Testis (tissue), 3 donors: ENCODE measurements around the gene TSC22D4. TPM values are rescaled to one million over a fixed set of nuclear protein-coding genes. Genes with fewer than 3 reads are reported as not detected.
A peak's percentile ranks its signal among the peaks of the same experiment; 100 is the strongest.

Experiments
- DNase-seq: peaks from one replicate; pipeline ENCODE4 v3.0.0-alpha.2; 2019
- H3K27ac ChIP-seq, 2 donors: fragments of 200-600 bp; sonication (generic); one replicate each; pipeline ENCODE4 v1.5.1; 2019
- H3K27me3 ChIP-seq: fragments of 200-600 bp; sonication (generic); one replicate; pipeline ENCODE4 v1.5.1; 2019
- H3K36me3 ChIP-seq: fragments of 200-600 bp; sonication (generic); one replicate; pipeline ENCODE4 v1.5.1; 2017; ENCODE audit warnings: low read depth; ENCODE audit errors: missing control alignments
- H3K4me1 ChIP-seq: fragments of 200-600 bp; sonication (generic); one replicate; pipeline ENCODE4 v1.5.1; 2019
- H3K4me3 ChIP-seq, 2 donors: fragments of 200-600 bp; sonication (generic); one replicate each; pipeline ENCODE4 v1.5.1; 2017 to 2019
- H3K9me3 ChIP-seq: fragments of 200-600 bp; sonication (generic); one replicate; pipeline ENCODE4 v1.5.1; 2017
- POLR2A ChIP-seq: fragments of 450-650 bp; IDR thresholded peaks from one replicate; pipeline ENCODE4 v1.6.1; 2017; ENCODE audit warnings: antibody characterized with exemption, mild to moderate bottlenecking, moderate library complexity
- WGBS, 2 donors: methylation state at CpG; one replicate each; pipeline ENCODE4 v1.1.5; 2018; 5-methylcytosine and 5-hydroxymethylcytosine counted together
- intact Hi-C: fragments of 100-400 bp; cut with DNase I; formaldehyde crosslinking; loops from one replicate; pipeline ENCODE4 v1.15.1; 2023; ENCODE audit warnings: low total_unique reads
- polyA plus RNA-seq: library from polyadenylated mRNA; stranded (reverse); fragments of 350-450 nt; fragmentation: Illumina TruSeq; extraction: RNeasy Lipid Tissue Mini Kit (QIAGEN cat#74804); gene quantifications from one replicate; pipeline ENCODE4 v1.2.3, GENCODE V29; 2014; ENCODE audit warnings: low read depth, low replicate concordance; ENCODE audit not compliant: insufficient read depth
- total RNA-seq, 2 donors: library from RNA; depleted of rRNA; stranded (reverse); fragments of >200 nt; gene quantifications; one replicate each; pipeline ENCODE4 v1.2.3, GENCODE V29; 2016
- TF ChIP-seq, protein P1 (sequence below), 3 experiments: fragments of 450-650 bp in 2 of 3; fragments of 200-600 bp in 1 of 3; sonication (generic) in 1 of 3; IDR thresholded peaks; one replicate each; pipeline ENCODE4 v1.5.1; 2016 to 2019; ENCODE audit warnings: antibody characterized with exemption in 3 of 3, mild to moderate bottlenecking in 2 of 3, moderate library complexity in 1 of 3

The TSC22D4 gene
- total and polyA plus RNA-seq, 3 donors from 2014 or later: 57.4 to 165 (median 135) TPM

DNA sequence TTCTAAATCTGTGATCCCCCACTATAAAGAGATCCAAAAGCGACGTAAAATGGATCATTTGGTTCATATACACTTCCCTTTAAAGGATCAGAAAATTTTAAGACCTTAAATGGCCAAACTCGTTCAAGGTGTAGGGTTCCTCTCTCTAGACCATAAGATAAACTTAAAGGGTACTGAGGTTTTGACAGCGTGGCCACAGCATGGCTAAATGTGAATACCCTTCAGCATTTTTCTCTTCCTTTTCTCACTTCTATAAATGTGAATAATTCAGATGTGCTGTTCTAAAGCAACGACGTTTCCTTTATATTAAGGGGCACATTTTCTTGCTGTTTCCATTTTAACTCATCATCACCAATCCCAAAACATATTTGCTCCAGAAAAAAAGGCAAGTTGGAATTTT lies 55.7 kb downstream of the TSC22D4 start:
- WGBS, 2 donors: 75 to 91% methylated on average over 6 of the region's 6 CpGs
- Histone ChIP-seq H3K9me3 (no peaks in the 10 kb centered on the region), H3K27me3 (no peaks in the 10 kb centered on the region), H3K36me3 (no peaks in the 10 kb centered on the region), H3K27ac (no peak overlapping the region), H3K4me1 (no peaks in the 10 kb centered on the region), H3K4me3 (no peak overlapping the region)
- intact Hi-C loops: no loop called here
- TF ChIP-seq, protein P1, sequence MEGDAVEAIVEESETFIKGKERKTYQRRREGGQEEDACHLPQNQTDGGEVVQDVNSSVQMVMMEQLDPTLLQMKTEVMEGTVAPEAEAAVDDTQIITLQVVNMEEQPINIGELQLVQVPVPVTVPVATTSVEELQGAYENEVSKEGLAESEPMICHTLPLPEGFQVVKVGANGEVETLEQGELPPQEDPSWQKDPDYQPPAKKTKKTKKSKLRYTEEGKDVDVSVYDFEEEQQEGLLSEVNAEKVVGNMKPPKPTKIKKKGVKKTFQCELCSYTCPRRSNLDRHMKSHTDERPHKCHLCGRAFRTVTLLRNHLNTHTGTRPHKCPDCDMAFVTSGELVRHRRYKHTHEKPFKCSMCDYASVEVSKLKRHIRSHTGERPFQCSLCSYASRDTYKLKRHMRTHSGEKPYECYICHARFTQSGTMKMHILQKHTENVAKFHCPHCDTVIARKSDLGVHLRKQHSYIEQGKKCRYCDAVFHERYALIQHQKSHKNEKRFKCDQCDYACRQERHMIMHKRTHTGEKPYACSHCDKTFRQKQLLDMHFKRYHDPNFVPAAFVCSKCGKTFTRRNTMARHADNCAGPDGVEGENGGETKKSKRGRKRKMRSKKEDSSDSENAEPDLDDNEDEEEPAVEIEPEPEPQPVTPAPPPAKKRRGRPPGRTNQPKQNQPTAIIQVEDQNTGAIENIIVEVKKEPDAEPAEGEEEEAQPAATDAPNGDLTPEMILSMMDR (IDR thresholded peaks at IDR 0.05): no peak
- TF ChIP-seq POLR2A: no peak
- DNase-seq: no peak

DNA sequence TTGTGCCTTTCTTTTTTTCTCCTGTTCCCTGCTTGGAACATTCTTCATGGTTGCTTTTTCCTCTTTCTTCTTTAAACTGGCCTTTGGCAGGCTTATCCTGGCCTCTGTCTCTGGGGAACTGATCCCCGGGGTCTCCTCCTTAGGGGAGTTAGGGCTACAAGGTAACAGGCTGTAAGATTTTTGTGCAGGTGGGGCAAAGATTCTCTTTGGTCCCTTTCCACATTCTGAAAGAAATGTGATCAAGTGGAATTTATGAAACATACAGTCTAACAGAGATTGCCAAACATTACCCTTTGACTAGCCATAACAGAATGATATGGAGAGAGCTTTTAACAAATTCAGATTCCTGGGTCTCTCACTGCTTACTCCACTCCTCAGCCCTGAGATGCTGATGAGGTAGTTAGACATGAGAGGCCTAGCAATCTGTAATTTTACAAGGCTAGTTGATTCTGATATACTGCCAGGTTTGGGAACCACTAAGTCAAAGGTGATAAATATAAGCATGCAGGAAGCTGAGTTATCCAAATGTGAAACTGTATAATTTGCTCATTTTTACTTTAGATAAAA lies 59.3 kb downstream of the TSC22D4 start:
- WGBS, 2 donors: 69 to 70% methylated on average over 1 of the region's 1 CpG
- Histone ChIP-seq H3K4me3 (no peak overlapping the region), H3K27me3 (no peaks in the 10 kb centered on the region), H3K9me3 (no peaks in the 10 kb centered on the region), H3K27ac (no peak overlapping the region), H3K4me1 (no peaks in the 10 kb centered on the region), H3K36me3 (no peaks in the 10 kb centered on the region)
- intact Hi-C loops: no loop called here
- TF ChIP-seq, protein P1 (IDR thresholded peaks at IDR 0.05): no peak
- TF ChIP-seq POLR2A: no peak
- no peak for DNase-seq

DNA sequence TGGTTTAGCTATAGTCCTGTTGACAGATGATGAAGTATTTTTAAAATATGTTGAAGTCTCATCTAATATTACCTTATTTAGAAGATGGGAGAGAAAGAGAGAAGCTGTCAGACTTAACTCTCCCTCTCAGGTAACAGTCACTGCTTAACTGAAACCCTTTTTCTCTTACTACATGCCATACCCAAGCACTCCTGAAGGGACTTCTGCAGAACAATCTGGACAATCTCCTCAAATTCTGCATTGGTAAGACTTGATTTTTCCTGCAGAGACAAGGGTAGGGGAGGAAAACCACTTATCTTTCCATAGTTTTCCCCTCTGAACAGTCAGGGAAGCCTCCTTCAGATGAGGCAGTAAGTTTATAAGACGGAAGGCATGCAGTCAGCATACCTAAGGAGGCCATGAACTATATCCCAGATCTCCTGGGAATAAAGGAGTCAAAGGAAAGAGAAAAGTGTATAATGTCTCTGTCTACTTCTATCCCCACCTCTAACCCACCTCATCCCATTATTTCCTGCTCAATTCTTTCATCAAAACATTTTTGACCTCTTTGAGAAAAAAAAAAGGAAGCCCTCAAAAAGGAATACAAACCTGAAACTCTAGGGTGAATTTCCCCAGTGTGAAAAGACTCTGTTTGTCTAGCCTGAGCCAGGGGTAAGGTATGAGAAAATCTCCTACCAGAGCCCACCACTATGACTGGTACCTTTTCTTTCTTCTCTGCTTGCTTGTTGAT lies 59.9 kb downstream of the TSC22D4 start:
- Histone ChIP-seq H3K9me3 (no peaks in the 10 kb centered on the region), H3K27ac (no peak overlapping the region), H3K36me3 (no peaks in the 10 kb centered on the region), H3K27me3 (no peaks in the 10 kb centered on the region), H3K4me3 (no peak overlapping the region), H3K4me1 (no peaks in the 10 kb centered on the region)
- TF ChIP-seq POLR2A: no peak
- TF ChIP-seq, protein P1 (IDR thresholded peaks at IDR 0.05): peak in 1 of 3 experiments; percentile 11
- intact Hi-C loops: no loop called here
- DNase-seq: no peak
- 75 to 79% methylated on average over 1 of the region's 1 CpG for WGBS, 2 donors

Other genes with a start within 250 kb of the TSC22D4 start
- 1 to 10 TPM; 2.8 to 5.7 TPM for gene SPDYE3, start 171.5 kb downstream of the TSC22D4 start, total RNA-seq
- gene SPDYE3, start 171.5 kb downstream of the TSC22D4 start, polyA plus RNA-seq: 3.9 TPM
- gene PILRB, start 121.1 kb downstream of the TSC22D4 start, total RNA-seq: 100 to 1,000 TPM; 155 to 258 TPM
- gene PILRB, start 121.1 kb downstream of the TSC22D4 start, polyA plus RNA-seq: 126 TPM
- 10 to 100 TPM; 12.0 to 18.0 TPM for gene PILRA, start 105.7 kb downstream of the TSC22D4 start, total RNA-seq
- gene PILRA, start 105.7 kb downstream of the TSC22D4 start, polyA plus RNA-seq: 16.3 TPM
- 100 to 1,000 TPM in 1 of 2 donors, 10 to 100 TPM in 1; 83.5 to 145 TPM for gene ZCWPW1, start 50.5 kb downstream of the TSC22D4 start, total RNA-seq
- 96.5 TPM for gene ZCWPW1, start 50.5 kb downstream of the TSC22D4 start, polyA plus RNA-seq
- 10 to 100 TPM; 74.6 to 89.3 TPM for gene MEPCE, start 49.4 kb downstream of the TSC22D4 start, total RNA-seq
- gene MEPCE, start 49.4 kb downstream of the TSC22D4 start, polyA plus RNA-seq: 182 TPM
- 100 to 1,000 TPM in 1 of 2 donors, 10 to 100 TPM in 1; 97.6 to 128 TPM for gene PPP1R35, start 42.7 kb downstream of the TSC22D4 start, total RNA-seq
- 76.4 TPM for gene PPP1R35, start 42.7 kb downstream of the TSC22D4 start, polyA plus RNA-seq
- 10 to 100 TPM; 34.0 to 45.8 TPM for gene SPACDR, start 15.0 kb downstream of the TSC22D4 start, total RNA-seq
- 84.9 TPM for gene SPACDR, start 15.0 kb downstream of the TSC22D4 start, polyA plus RNA-seq
- gene NYAP1, start 4.7 kb upstream of the TSC22D4 start, total RNA-seq: 10 to 100 TPM; 24.7 to 27.3 TPM
- gene NYAP1, start 4.7 kb upstream of the TSC22D4 start, polyA plus RNA-seq: 15.7 TPM
- gene AGFG2, start 60.0 kb upstream of the TSC22D4 start, total RNA-seq: 10 to 100 TPM; 62.0 to 67.2 TPM
- gene AGFG2, start 60.0 kb upstream of the TSC22D4 start, polyA plus RNA-seq: 51.4 TPM
- gene SAP25, start 94.7 kb upstream of the TSC22D4 start, total RNA-seq: 10 to 100 TPM; 28.4 to 29.9 TPM
- gene SAP25, start 94.7 kb upstream of the TSC22D4 start, polyA plus RNA-seq: 30.3 TPM
- gene LRCH4, start 106.9 kb upstream of the TSC22D4 start, total RNA-seq: 100 to 1,000 TPM; 314 to 378 TPM
- 159 TPM for gene LRCH4, start 106.9 kb upstream of the TSC22D4 start, polyA plus RNA-seq
- 10 to 100 TPM; 37.5 to 74.5 TPM for gene FBXO24, start 107.1 kb upstream of the TSC22D4 start, total RNA-seq
- 112 TPM for gene FBXO24, start 107.1 kb upstream of the TSC22D4 start, polyA plus RNA-seq
- 10 to 100 TPM; 26.0 to 30.2 TPM for gene PCOLCE, start 123.1 kb upstream of the TSC22D4 start, total RNA-seq
- 104 TPM for gene PCOLCE, start 123.1 kb upstream of the TSC22D4 start, polyA plus RNA-seq
- 10 to 100 TPM; 40.6 to 78.9 TPM for gene MOSPD3, start 133.3 kb upstream of the TSC22D4 start, total RNA-seq
- 62.8 TPM for gene MOSPD3, start 133.3 kb upstream of the TSC22D4 start, polyA plus RNA-seq
- 1 to 10 TPM in 1 of 2 donors, under 1 TPM in 1; 0.87 to 1.5 TPM for gene TFR2, start 162.3 kb upstream of the TSC22D4 start, total RNA-seq
- gene TFR2, start 162.3 kb upstream of the TSC22D4 start, polyA plus RNA-seq: 1.1 TPM
- gene ACTL6B, start 177.2 kb upstream of the TSC22D4 start, total RNA-seq: 1 to 10 TPM in 1 of 2 donors, under 1 TPM in 1; 0.79 to 1.2 TPM
- 2.1 TPM for gene ACTL6B, start 177.2 kb upstream of the TSC22D4 start, polyA plus RNA-seq
- gene GNB2, start 194.5 kb upstream of the TSC22D4 start, total RNA-seq: 100 to 1,000 TPM; 195 to 325 TPM
- gene GNB2, start 194.5 kb upstream of the TSC22D4 start, polyA plus RNA-seq: 200 TPM
- 100 to 1,000 TPM; 105 to 106 TPM for gene GIGYF1, start 215.0 kb upstream of the TSC22D4 start, total RNA-seq
- 40.5 TPM for gene GIGYF1, start 215.0 kb upstream of the TSC22D4 start, polyA plus RNA-seq
- 10 to 100 TPM; 33.6 to 39.4 TPM for gene POP7, start 226.9 kb upstream of the TSC22D4 start, total RNA-seq
- gene POP7, start 226.9 kb upstream of the TSC22D4 start, polyA plus RNA-seq: 21.6 TPM
- gene EPO, start 241.3 kb upstream of the TSC22D4 start, total RNA-seq: under 1 TPM; 0.63 to 0.93 TPM
- 0.65 TPM for gene EPO, start 241.3 kb upstream of the TSC22D4 start, polyA plus RNA-seq